DND-41 (cell line): Measurements from ENCODE around the gene DNAH17.

Source experiments
- ATAC-seq: fragments of 200-7000 bp; cut with Tn5 transposase; 3 replicates; pipeline ENCODE4 v1.9.1; 2021; ENCODE audit warnings: low read depth; ENCODE audit not compliant: insufficient read depth
- DNase-seq: peaks from one replicate; pipeline ENCODE4 v3.0.0-alpha.2; 2020
- H2AFZ ChIP-seq: 2 replicates; pipeline ENCODE4 v1.6.0; 2012; ENCODE audit warnings: low read depth, low read length
- H3K27ac ChIP-seq: 2 replicates; pipeline ENCODE4 v1.5.1; 2012; ENCODE audit warnings: low read length, inconsistent platforms
- H3K27me3 ChIP-seq: fragments of 200-600 bp; sonication (generic); 2 replicates; pipeline ENCODE4 v1.6.0; 2012; ENCODE audit warnings: low read length, mild to moderate bottlenecking, inconsistent platforms; ENCODE audit not compliant: insufficient read depth, poor library complexity
- H3K36me3 ChIP-seq: 2 replicates; pipeline ENCODE4 v1.5.1; 2012; ENCODE audit warnings: low read length, inconsistent platforms; ENCODE audit not compliant: insufficient read depth
- H3K4me1 ChIP-seq: 2 replicates; pipeline ENCODE4 v1.5.1; 2012; ENCODE audit warnings: mild to moderate bottlenecking, low read length; ENCODE audit not compliant: insufficient read depth
- H3K4me2 ChIP-seq: 2 replicates; pipeline ENCODE4 v1.6.0; 2012; ENCODE audit warnings: mild to moderate bottlenecking, moderate library complexity, low read length, inconsistent platforms; ENCODE audit not compliant: insufficient read depth
- H3K4me3 ChIP-seq, 2 experiments: fragments of 200-600 bp in 1 of 2; shearing (Covaris generic) in 1 of 2; 2 replicates each; pipeline ENCODE4 v1.5.1; 2012 to 2016; ENCODE audit warnings: inconsistent platforms in 2 of 2, low read length in 2 of 2, mild to moderate bottlenecking in 2 of 2, low read depth in 1 of 2, moderate library complexity in 1 of 2
- H3K79me2 ChIP-seq: 2 replicates; pipeline ENCODE4 v1.6.0; 2012; ENCODE audit warnings: low read length, inconsistent platforms; ENCODE audit not compliant: insufficient read depth
- H3K9ac ChIP-seq: 2 replicates; pipeline ENCODE4 v1.6.0; 2012; ENCODE audit warnings: low read depth, mild to moderate bottlenecking, inconsistent platforms, low read length, moderate library complexity
- H3K9me3 ChIP-seq: 2 replicates; pipeline ENCODE4 v1.5.1; 2012; ENCODE audit warnings: low read length, moderate library complexity, mild to moderate bottlenecking, inconsistent platforms; ENCODE audit not compliant: insufficient read depth, severe bottlenecking
- H4K20me1 ChIP-seq: 2 replicates; pipeline ENCODE4 v1.6.0; 2012; ENCODE audit warnings: low read length; ENCODE audit not compliant: insufficient read depth
- CTCF ChIP-seq: IDR thresholded peaks from 2 replicates; pipeline ENCODE4 v1.5.1; 2012; ENCODE audit warnings: borderline replicate concordance, low read length, moderate library complexity, mild to moderate bottlenecking; ENCODE audit not compliant: poor library complexity, severe bottlenecking; ENCODE audit errors: extremely low read depth
- EZH2 ChIP-seq: IDR thresholded peaks from 3 replicates; pipeline ENCODE4 v1.6.1; 2012; ENCODE audit warnings: borderline replicate concordance, low read depth, mild to moderate bottlenecking, moderate library complexity, low read length, inconsistent platforms; ENCODE audit not compliant: severe bottlenecking

Gene DNAH17

GRCh38 chr17:78479369-78479768, 97.8 kb downstream of the DNAH17 start:
- Histone ChIP-seq H3K9ac (no peak overlapping the region), H3K27ac (no peak overlapping the region), H3K4me3 (no peak overlapping the region), H3K27me3 (peaks cover 5% of the 10 kb centered on the region), H3K9me3 (no peaks in the 10 kb centered on the region), H3K36me3 (no peaks in the 10 kb centered on the region), H2AFZ (no peak overlapping the region), H3K4me2 (no peak overlapping the region), H3K4me1 (no peaks in the 10 kb centered on the region), H3K79me2 (no peaks in the 10 kb centered on the region), H4K20me1 (no peaks in the 10 kb centered on the region)
- no peak for TF ChIP-seq CTCF
- TF ChIP-seq EZH2, result no peak
- ATAC-seq (no peak), DNase-seq (no peak)

GRCh38 chr17:78478757-78479297, 98.4 kb downstream of the DNAH17 start:
- no peaks in the 10 kb centered on the region for H3K4me1 ChIP-seq
- no peak for TF ChIP-seq EZH2
- TF ChIP-seq CTCF, result no peak
- H3K36me3 ChIP-seq, result no peaks in the 10 kb centered on the region
- no peak overlapping the region for H3K9ac ChIP-seq
- no peak overlapping the region for H2AFZ ChIP-seq
- H3K9me3 ChIP-seq, result no peaks in the 10 kb centered on the region
- H4K20me1 ChIP-seq, result no peaks in the 10 kb centered on the region
- H3K4me2 ChIP-seq, result no peak overlapping the region
- H3K79me2 ChIP-seq, result no peaks in the 10 kb centered on the region
- H3K4me3 ChIP-seq, result no peak overlapping the region
- ATAC-seq (no peak), DNase-seq (no peak)
- no peak overlapping the region for H3K27ac ChIP-seq
- H3K27me3 ChIP-seq, result peaks cover 5% of the 10 kb centered on the region

GRCh38 chr17:78477913-78478756, 99.1 kb downstream of the DNAH17 start:
- H3K27me3 ChIP-seq, result peaks cover 5% of the 10 kb centered on the region
- DNase-seq (no peak), ATAC-seq (no peak)
- H2AFZ ChIP-seq, result no peak overlapping the region
- no peak overlapping the region for H3K9ac ChIP-seq
- H3K4me3 ChIP-seq, result no peak overlapping the region
- no peaks in the 10 kb centered on the region for H4K20me1 ChIP-seq
- H3K36me3 ChIP-seq, result no peaks in the 10 kb centered on the region
- H3K4me2 ChIP-seq, result no peak overlapping the region
- H3K9me3 ChIP-seq, result no peaks in the 10 kb centered on the region
- no peak overlapping the region for H3K27ac ChIP-seq
- no peaks in the 10 kb centered on the region for H3K4me1 ChIP-seq
- TF ChIP-seq EZH2 (no peak), CTCF (no peak)
- no peaks in the 10 kb centered on the region for H3K79me2 ChIP-seq
